CMK (cell line): ENCODE measurements around the gene MRPS15.

Source experiments
- DNase-seq: peaks from one replicate; pipeline ENCODE4 v3.0.0-alpha.2; 2010; ENCODE audit warnings: low read depth

The MRPS15 gene

GRCh38 chr1:36457691-36458090, 6.5 kb downstream of the MRPS15 start:
- peak; percentile 57 for DNase-seq

- no peak for DNase-seq
Observed at GRCh38 chr1:36456391-36456928, 7.7 kb downstream of the MRPS15 start.

- DNase-seq: no peak
Observed at GRCh38 chr1:36455386-36455785, 8.8 kb downstream of the MRPS15 start.

- DNase-seq: no peak
Observed at GRCh38 chr1:36453600-36454388, 10.4 kb downstream of the MRPS15 start.

- DNase-seq: no peak
Observed at GRCh38 chr1:36453051-36453450, 11.1 kb downstream of the MRPS15 start.

GRCh38 chr1:36450919-36451305, 13.3 kb downstream of the MRPS15 start:
- DNase-seq: no peak

- DNase-seq: no peak
Observed at GRCh38 chr1:36450270-36450918, 13.8 kb downstream of the MRPS15 start, which contains the start of gene OSCP1. TSS of gene OSCP1 (minus strand) at chr1:36450451. CDS start at chr1:36450369, 82 bp downstream.

GRCh38 chr1:36448530-36449056, 15.6 kb downstream of the MRPS15 start:
- DNase-seq: peak; percentile 45

GRCh38 chr1:36447450-36447849, 16.7 kb downstream of the MRPS15 start:
- no peak for DNase-seq

- DNase-seq: no peak
Observed at GRCh38 chr1:36446746-36447145, 17.4 kb downstream of the MRPS15 start.

- DNase-seq: peak; percentile 42
Observed at GRCh38 chr1:36446271-36446670, 17.9 kb downstream of the MRPS15 start.

GRCh38 chr1:36443297-36443696, 20.9 kb downstream of the MRPS15 start:
- DNase-seq: no peak

- no peak for DNase-seq
Observed at GRCh38 chr1:36442337-36442736, 21.8 kb downstream of the MRPS15 start.

- no peak for DNase-seq
Observed at GRCh38 chr1:36440646-36441045, 23.5 kb downstream of the MRPS15 start.

GRCh38 chr1:36440044-36440443, 24.1 kb downstream of the MRPS15 start:
- DNase-seq: no peak

GRCh38 chr1:36438715-36439114, 25.5 kb downstream of the MRPS15 start:
- no peak for DNase-seq

- DNase-seq: no peak
Observed at GRCh38 chr1:36436821-36437220, 27.4 kb downstream of the MRPS15 start.

GRCh38 chr1:36433102-36433501, 31.1 kb downstream of the MRPS15 start:
- no peak for DNase-seq

- no peak for DNase-seq
Observed at GRCh38 chr1:36432616-36433015, 31.6 kb downstream of the MRPS15 start.

- DNase-seq: no peak
Observed at GRCh38 chr1:36425791-36426190, 38.4 kb downstream of the MRPS15 start.

- DNase-seq: no peak
Observed at GRCh38 chr1:36421649-36422048, 42.5 kb downstream of the MRPS15 start.

- DNase-seq: peak; percentile 86
Observed at GRCh38 chr1:36420836-36421317, 43.3 kb downstream of the MRPS15 start.

GRCh38 chr1:36420409-36420808, 43.8 kb downstream of the MRPS15 start:
- DNase-seq: no peak
